RWPE2 (cell line): ENCODE measurements around the gene GNB1L.

Experiments
- ATAC-seq: fragments of 200-7000 bp; cut with Tn5 transposase; 3 replicates; pipeline ENCODE4 v1.9.1; 2021; ENCODE audit warnings: low read depth
- DNase-seq: peaks from one replicate; pipeline ENCODE4 v3.0.0-alpha.2; 2020; ENCODE audit warnings: low spot score
- H3K27ac ChIP-seq: fragments of 450-650 bp; 2 replicates; pipeline ENCODE4 v1.5.1; 2017; ENCODE audit warnings: mild to moderate bottlenecking; ENCODE audit not compliant: poor library complexity, severe bottlenecking
- H3K27me3 ChIP-seq: fragments of 250-450 bp; sonication (Bioruptor Pico); 2 replicates; pipeline ENCODE4 v1.5.1; 2021; ENCODE audit warnings: mild to moderate bottlenecking, moderate library complexity; ENCODE audit not compliant: insufficient read depth, poor library complexity, severe bottlenecking
- H3K36me3 ChIP-seq: fragments of 250-450 bp; sonication (Bioruptor Pico); 2 replicates; pipeline ENCODE4 v1.5.1; 2020; ENCODE audit warnings: low read depth, mild to moderate bottlenecking, moderate library complexity
- H3K4me1 ChIP-seq: fragments of 250-450 bp; sonication (Bioruptor Pico); 2 replicates; pipeline ENCODE4 v1.5.1; 2021; ENCODE audit warnings: mild to moderate bottlenecking, moderate library complexity; ENCODE audit not compliant: insufficient read depth, poor library complexity, severe bottlenecking
- H3K4me3 ChIP-seq: fragments of 250-450 bp; sonication (Bioruptor Pico); 2 replicates; pipeline ENCODE4 v1.5.1; 2021; ENCODE audit warnings: mild to moderate bottlenecking, moderate library complexity; ENCODE audit not compliant: severe bottlenecking
- H3K9me3 ChIP-seq: fragments of 250-450 bp; sonication (Bioruptor Pico); 2 replicates; pipeline ENCODE4 v1.5.1; 2021; ENCODE audit warnings: mild to moderate bottlenecking, moderate library complexity; ENCODE audit not compliant: severe bottlenecking
- TF ChIP-seq, protein P1 (sequence below): fragments of 450-650 bp; IDR thresholded peaks from one replicate; pipeline ENCODE4 v1.5.1; 2017; ENCODE audit warnings: mild to moderate bottlenecking, moderate library complexity; ENCODE audit not compliant: poor library complexity, severe bottlenecking

The GNB1L gene

GRCh38 chr22:19889951-19890350, 35.3 kb upstream of the GNB1L start:
- H3K9me3 ChIP-seq = no peaks in the 10 kb centered on the region
- no peak overlapping the region for H3K4me3 ChIP-seq
- peak overlapping the region; percentile 96 for H3K27ac ChIP-seq
- H3K36me3 ChIP-seq = peaks cover 10% of the 10 kb centered on the region
- H3K4me1 ChIP-seq = peaks cover 32% of the 10 kb centered on the region
- DNase-seq = no peak
- TF ChIP-seq, protein P1, sequence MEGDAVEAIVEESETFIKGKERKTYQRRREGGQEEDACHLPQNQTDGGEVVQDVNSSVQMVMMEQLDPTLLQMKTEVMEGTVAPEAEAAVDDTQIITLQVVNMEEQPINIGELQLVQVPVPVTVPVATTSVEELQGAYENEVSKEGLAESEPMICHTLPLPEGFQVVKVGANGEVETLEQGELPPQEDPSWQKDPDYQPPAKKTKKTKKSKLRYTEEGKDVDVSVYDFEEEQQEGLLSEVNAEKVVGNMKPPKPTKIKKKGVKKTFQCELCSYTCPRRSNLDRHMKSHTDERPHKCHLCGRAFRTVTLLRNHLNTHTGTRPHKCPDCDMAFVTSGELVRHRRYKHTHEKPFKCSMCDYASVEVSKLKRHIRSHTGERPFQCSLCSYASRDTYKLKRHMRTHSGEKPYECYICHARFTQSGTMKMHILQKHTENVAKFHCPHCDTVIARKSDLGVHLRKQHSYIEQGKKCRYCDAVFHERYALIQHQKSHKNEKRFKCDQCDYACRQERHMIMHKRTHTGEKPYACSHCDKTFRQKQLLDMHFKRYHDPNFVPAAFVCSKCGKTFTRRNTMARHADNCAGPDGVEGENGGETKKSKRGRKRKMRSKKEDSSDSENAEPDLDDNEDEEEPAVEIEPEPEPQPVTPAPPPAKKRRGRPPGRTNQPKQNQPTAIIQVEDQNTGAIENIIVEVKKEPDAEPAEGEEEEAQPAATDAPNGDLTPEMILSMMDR = no peak
- H3K27me3 ChIP-seq = no peaks in the 10 kb centered on the region
- no peak for ATAC-seq

GRCh38 chr22:19888131-19888746, 33.6 kb upstream of the GNB1L start:
- ATAC-seq (no peak), DNase-seq (peak; percentile 42)
- TF ChIP-seq, protein P1 = no peak
- Histone ChIP-seq H3K27ac (peak overlapping the region; percentile 96), H3K9me3 (no peaks in the 10 kb centered on the region), H3K4me1 (peaks cover 32% of the 10 kb centered on the region), H3K4me3 (no peak overlapping the region), H3K36me3 (no peaks in the 10 kb centered on the region), H3K27me3 (no peaks in the 10 kb centered on the region)

DNA sequence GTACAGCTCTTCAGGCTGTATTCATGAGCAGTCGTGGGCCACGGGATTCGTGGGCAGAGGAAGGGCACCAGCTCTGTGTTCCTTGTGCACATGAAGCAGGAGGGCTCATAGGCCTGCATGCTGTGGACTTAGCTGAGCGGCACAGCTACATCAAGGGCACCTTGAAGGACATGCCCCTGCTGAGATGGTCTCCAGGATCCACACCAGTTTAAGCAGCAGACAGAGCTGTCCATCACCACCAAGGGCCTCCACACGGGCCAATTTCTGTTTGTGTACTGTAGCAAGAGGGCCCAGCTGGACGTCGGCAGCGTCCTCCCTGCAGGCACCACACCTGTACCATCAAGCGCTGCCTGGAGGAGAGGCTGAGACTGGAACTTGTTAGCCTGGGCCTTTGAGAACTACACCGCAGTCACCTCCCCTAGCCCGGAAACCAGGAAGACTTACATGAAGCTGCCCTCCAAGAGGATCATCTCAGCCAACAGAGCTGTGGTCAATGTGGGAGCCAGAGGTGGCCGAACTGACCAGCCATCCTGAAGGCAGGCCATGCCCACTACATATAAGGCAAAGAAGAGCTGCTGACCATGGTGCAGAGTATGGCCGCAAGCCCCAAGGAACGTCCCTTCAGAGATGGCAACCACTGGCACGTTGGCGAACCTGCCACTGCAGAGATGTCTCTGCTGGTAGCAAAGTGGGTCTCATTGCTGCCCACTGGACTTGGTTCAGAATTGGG, 32.7 kb upstream of the GNB1L start:
- no peaks in the 10 kb centered on the region for H3K36me3 ChIP-seq
- H3K27me3 ChIP-seq = no peaks in the 10 kb centered on the region
- H3K27ac ChIP-seq = peak overlapping the region; percentile 96
- no peak overlapping the region for H3K4me3 ChIP-seq
- H3K4me1 ChIP-seq = peaks cover 30% of the 10 kb centered on the region
- DNase-seq (peak; percentile 38), ATAC-seq (peak; percentile 6; the same call in 1 of the 3 replicates)
- TF ChIP-seq, protein P1 = no peak
- H3K9me3 ChIP-seq = no peaks in the 10 kb centered on the region

DNA sequence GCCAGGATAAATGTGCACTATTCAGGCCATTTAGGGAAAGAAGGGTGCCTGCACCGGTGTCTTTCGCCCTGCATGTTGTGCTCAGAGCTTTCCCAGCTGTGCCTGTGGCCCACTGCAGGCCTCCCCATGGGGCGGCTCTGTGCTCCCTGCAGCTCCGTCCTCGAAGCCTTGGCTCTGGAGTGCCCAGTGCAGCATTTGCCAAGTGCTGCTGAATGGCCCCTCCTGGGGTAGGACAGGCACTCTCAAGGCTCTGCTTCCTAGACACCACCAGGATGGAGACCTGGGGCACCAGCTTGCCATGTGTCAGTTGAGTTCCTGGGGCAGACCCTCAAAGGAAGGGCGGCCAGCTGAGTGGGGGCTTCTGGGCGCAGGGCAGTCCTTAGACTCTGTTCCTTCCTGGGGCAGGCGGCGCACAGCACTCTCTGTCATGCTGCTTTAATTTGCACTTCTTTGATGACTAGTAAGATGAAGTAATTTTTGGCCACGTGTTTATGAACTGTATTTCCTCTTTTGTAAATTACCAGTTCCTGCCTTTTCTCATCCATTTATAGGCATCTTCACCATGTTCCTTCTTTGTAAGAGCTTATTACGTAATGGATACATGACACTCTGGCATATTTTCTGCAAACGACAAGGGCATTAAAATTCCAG, 32.1 kb upstream of the GNB1L start:
- DNase-seq (peak; percentile 46), ATAC-seq (peak; percentile 34)
- no peaks in the 10 kb centered on the region for H3K9me3 ChIP-seq
- H3K4me3 ChIP-seq = no peak overlapping the region
- H3K27ac ChIP-seq = peak overlapping the region; percentile 96
- H3K27me3 ChIP-seq = no peaks in the 10 kb centered on the region
- H3K36me3 ChIP-seq = no peaks in the 10 kb centered on the region
- H3K4me1 ChIP-seq = peaks cover 30% of the 10 kb centered on the region
- TF ChIP-seq, protein P1 = no peak
